SK-N-MC (cell line): ENCODE results near the gene RFX3.

ENCODE experiments used
- EZH2 ChIP-seq: fragments of 200-600 bp; sonication (generic); IDR thresholded peaks from one replicate; pipeline ENCODE4 v1.6.1; 2017; ENCODE audit warnings: antibody characterized with exemption
- POLR2AphosphoS5 ChIP-seq: IDR thresholded peaks from 2 replicates; pipeline ENCODE4 v1.6.1; 2012; ENCODE audit warnings: mild to moderate bottlenecking, low read depth, low read length, borderline replicate concordance

DNA sequence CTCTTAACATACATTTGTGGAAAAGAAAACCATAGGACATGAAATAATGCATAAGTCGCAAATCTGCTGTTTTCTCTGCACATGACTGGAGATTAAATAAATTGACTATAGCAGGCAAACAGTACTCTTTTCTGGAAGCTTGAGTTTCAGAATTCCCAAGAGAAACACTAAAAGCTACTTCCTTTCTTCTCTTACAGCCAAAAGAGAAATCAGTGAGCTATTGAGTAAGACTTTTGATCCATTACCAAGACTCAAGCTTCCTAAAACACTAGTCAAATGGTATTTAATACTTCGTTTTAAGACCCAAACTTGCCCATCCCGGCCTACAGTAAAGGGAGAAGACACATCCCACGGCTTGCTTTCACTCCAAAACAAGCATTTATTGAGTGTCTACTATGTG lies 346.1 kb downstream of the RFX3 start:
- TF ChIP-seq POLR2AphosphoS5: no peak
- TF ChIP-seq EZH2: no peak
